Heart left ventricle (tissue), 16 donors: Measurements from ENCODE around the gene SPPL3. TPM values are rescaled to one million over a fixed set of nuclear protein-coding genes. Genes with fewer than 3 reads are reported as not detected.

Experiments
- ATAC-seq, 4 donors: fragments of 200-7000 bp; cut with Tn5 transposase; one replicate each; pipeline ENCODE4 v1.9.1; 2020 to 2022; ENCODE audit warnings: moderate library complexity in 4 of 4, mild to moderate bottlenecking in 3 of 4, moderate number of reproducible peaks in 1 of 4
- DNase-seq, 5 donors: peaks; one replicate each; pipeline ENCODE4 v3.0.0-alpha.2; 2020
- H3K27ac ChIP-seq, 12 donors: fragments of 200-600 bp; sonication (generic) in 4 of 12; one replicate each; pipeline versions ENCODE4 v1.5.0 to v1.8.0; 2016 to 2022; ENCODE audit warnings: mild to moderate bottlenecking in 2 of 12
- H3K27me3 ChIP-seq, 9 donors: fragments of 200-600 bp; sonication (generic) in 2 of 9; one replicate each; pipeline versions ENCODE4 v1.5.1 to v1.8.0; 2016 to 2022; ENCODE audit warnings: mild to moderate bottlenecking in 3 of 9
- H3K36me3 ChIP-seq, 9 donors: fragments of 200-600 bp; sonication (generic) in 2 of 9; one replicate each; pipeline versions ENCODE4 v1.5.0 to v1.8.0; 2018 to 2022; ENCODE audit warnings: mild to moderate bottlenecking in 2 of 9
- H3K4me1 ChIP-seq, 12 donors: fragments of 200-600 bp; sonication (generic) in 4 of 12; one replicate each; pipeline versions ENCODE4 v1.5.0 to v1.8.0; 2016 to 2022; ENCODE audit warnings: mild to moderate bottlenecking in 3 of 12
- H3K4me3 ChIP-seq, 12 donors: fragments of 200-600 bp; sonication (generic) in 4 of 12; one replicate each; pipeline versions ENCODE4 v1.5.0 to v1.8.0; 2017 to 2022; ENCODE audit warnings: mild to moderate bottlenecking in 9 of 12, moderate library complexity in 4 of 12
- H3K9me3 ChIP-seq, 12 donors: fragments of 200-600 bp; sonication (generic) in 4 of 12; one replicate each; pipeline versions ENCODE4 v1.5.0 to v1.8.0; 2016 to 2022; ENCODE audit warnings: mild to moderate bottlenecking in 1 of 12
- CTCF ChIP-seq, 12 donors: fragments of 200-600 bp; sonication (generic) in 4 of 12; IDR thresholded peaks; one replicate each; pipeline versions ENCODE4 v1.5.0 to v1.8.0; 2018 to 2022; ENCODE audit warnings: antibody characterized with exemption in 12 of 12, mild to moderate bottlenecking in 5 of 12
- POLR2A ChIP-seq, 2 donors: fragments of 450-650 bp; IDR thresholded peaks; one replicate each; pipeline ENCODE4 v1.6.1; 2017; ENCODE audit warnings: antibody characterized with exemption in 2 of 2, mild to moderate bottlenecking in 2 of 2, moderate library complexity in 2 of 2
- WGBS, 4 donors: extraction: QIAGEN DNeasy Blood & Tissue Kit in 2 of 4; methylation state at CpG; one replicate each; pipeline versions ENCODE4 v1.1.5 to v1.1.7; 2013 to 2018; 5-methylcytosine and 5-hydroxymethylcytosine counted together
- intact Hi-C, 10 donors: fragments of 100-400 bp; cut with DNase I; formaldehyde crosslinking; loops; one replicate each; pipeline versions ENCODE4 v1.11.1 to v1.14.2; 2022
- polyA plus RNA-seq, 2 donors: library from polyadenylated mRNA; stranded (reverse); fragments of 200-250 nt; gene quantifications; one replicate each; pipeline ENCODE4 v1.2.3, GENCODE V29; 2013
- total RNA-seq, 9 donors: library from RNA; depleted of rRNA in 2 of 9; stranded (reverse); fragments of >200 nt in 2 of 9; fragmentation: NEBNext Ultra II Directional in 3 of 9; extraction: Animal tissue kit (Norgen Biotek cat#: 25700) in 3 of 9; gene quantifications; one replicate each; pipeline versions ENCODE4 v1.1.0 to v1.2.4, GENCODE V29; 2016 to 2023
- donor health status: ischemic (EF 13 %, LVEDD 7.1; RV severe dilation, severe dysfunction).
- donor health status: healthy with polysubstance abuse.
- donor health status: DM: no; HTN: yes; CAD: no.
- donor health status: DM: no; HTN: no; CAD: no.
- donor health status: ischemic (EF 25% LVEDD 6.9; RV normal size, moderate dysfunction).
- donor health status: ischemic (EF 25% LVEDD 5.7; RV mildly dilated, moderate dysfunction).
- donor health status: healthy.
- donor health status: DM: yes; HTN: yes; CAD: no.
- donor health status: ischemic (EF 35%, LVEDD 5.7; RV mildly dilated, moderate dysfunction).
- donor health status: nonischemic (EF 11% LVEDD 7.7; RV severe dilation, severe dysfunction).
- donor health status: DM: yes; HTN: yes; CAD: no.
- donor health status: PGD.
- donor health status: ischemic (EF 29% LVEDD 5.4; RV normal size, mild dysfunction).
- donor health status: nonischemic (EF 23%, LVEDD 6.1; RV moderate dilation, normal function).

The SPPL3 gene
- total and polyA plus RNA-seq, 11 donors: 8.2 to 48.2 (median 26.5) TPM

GRCh38 chr12:120879718-120880300, 24.3 kb downstream of the SPPL3 start:
- H3K27ac ChIP-seq: no peak overlapping the region
- H3K9me3 ChIP-seq: peaks cover 0 to 6% (median 0%) of the 10 kb centered on the region in 12 donors
- 90 to 94% (median 93%) methylated on average over 3 of the region's 3 CpGs for WGBS, 4 donors
- H3K27me3 ChIP-seq: no peaks in the 10 kb centered on the region
- H3K36me3 ChIP-seq: peaks cover 0 to 3% (median 0%) of the 10 kb centered on the region in 9 donors
- ATAC-seq: no peak
- DNase-seq: no peak
- TF ChIP-seq POLR2A (IDR thresholded peaks at IDR 0.05): no peak
- H3K4me1 ChIP-seq: peaks cover 0 to 24% (median 3%) of the 10 kb centered on the region in 12 donors
- intact Hi-C loops: loop anchor here in 1 of 10 donors (10.0 kb wide), 1 partner anchor 1185 kb away; no protein-coding TSS in a partner anchor
- H3K4me3 ChIP-seq: no peak overlapping the region

DNA sequence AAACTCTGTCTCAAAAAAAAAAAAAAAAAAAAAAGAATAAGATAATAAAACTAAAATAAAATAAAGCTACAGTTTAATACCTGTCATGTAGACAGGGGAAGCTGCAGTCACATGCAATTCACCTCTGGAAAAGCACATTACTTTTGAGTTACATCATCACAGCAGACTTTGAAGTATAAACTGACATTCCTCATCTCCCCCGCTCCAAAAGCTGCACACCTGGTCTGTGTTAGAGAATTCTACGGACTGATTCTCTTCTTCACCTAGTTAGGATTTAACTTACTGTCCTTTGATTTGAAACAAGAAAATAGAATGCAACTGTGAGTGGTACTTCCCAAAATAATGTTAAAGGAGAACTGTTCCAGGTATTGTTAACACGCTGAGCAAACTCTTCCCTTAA, 25.1 kb downstream of the SPPL3 start:
- no peak overlapping the region for H3K27ac ChIP-seq
- DNase-seq (no peak), ATAC-seq (no peak)
- TF ChIP-seq POLR2A (IDR thresholded peaks at IDR 0.05) (no peak), CTCF (IDR thresholded peaks at IDR 0.05) (no peak)
- intact Hi-C loops: no loop called here
- no peak overlapping the region for H3K4me3 ChIP-seq
- peaks cover 0 to 3% (median 0%) of the 10 kb centered on the region in 9 donors for H3K36me3 ChIP-seq
- WGBS, 4 donors: 70 to 82% (median 78%) methylated on average over 3 of the region's 3 CpGs
- H3K27me3 ChIP-seq: no peaks in the 10 kb centered on the region
- H3K9me3 ChIP-seq: peaks cover 0 to 6% (median 0%) of the 10 kb centered on the region in 12 donors
- H3K4me1 ChIP-seq: peaks cover 0 to 19% (median 4%) of the 10 kb centered on the region in 12 donors

- Histone ChIP-seq H3K27ac (no peak overlapping the region), H3K36me3 (peaks cover 0 to 3% (median 0%) of the 10 kb centered on the region in 9 donors), H3K4me1 (peaks cover 0 to 33% (median 25%) of the 10 kb centered on the region in 12 donors), H3K4me3 (no peak overlapping the region), H3K27me3 (no peaks in the 10 kb centered on the region), H3K9me3 (peaks cover 0 to 6% (median 0%) of the 10 kb centered on the region in 12 donors)
- intact Hi-C loops: no loop called here
- ATAC-seq (no peak), DNase-seq (no peak)
- WGBS, 4 donors: 69 to 91% (median 79%) methylated on average over 5 of the region's 5 CpGs
- TF ChIP-seq POLR2A (IDR thresholded peaks at IDR 0.05): no peak
- no peak for TF ChIP-seq CTCF (IDR thresholded peaks at IDR 0.05)
Observed at GRCh38 chr12:120874547-120875245, 29.5 kb downstream of the SPPL3 start.

- 77 to 81% (median 79%) methylated on average over 4 of the region's 4 CpGs for WGBS, 4 donors
- H3K4me1 ChIP-seq: peaks cover 0 to 37% (median 25%) of the 10 kb centered on the region in 12 donors
Observed at GRCh38 chr12:120873226-120873625, 30.9 kb downstream of the SPPL3 start.

More at GRCh38 chr12:120873226-120873625, 30.9 kb downstream of the SPPL3 start:
- Histone ChIP-seq H3K4me3 (no peak overlapping the region), H3K27me3 (no peaks in the 10 kb centered on the region), H3K27ac (no peak overlapping the region), H3K36me3 (peaks cover 0 to under 1% (median 0%) of the 10 kb centered on the region in 9 donors), H3K9me3 (peaks cover 0 to 6% (median 0%) of the 10 kb centered on the region in 12 donors)
- ATAC-seq (no peak), DNase-seq (no peak)
- intact Hi-C loops: no loop called here
- TF ChIP-seq POLR2A (IDR thresholded peaks at IDR 0.05) (no peak), CTCF (IDR thresholded peaks at IDR 0.05) (no peak)
